Astrocyte (in vitro differentiated cells and primary cell): ENCODE results near the gene PPP1R12B. TPM values are rescaled to one million over a fixed set of nuclear protein-coding genes. Genes with fewer than 3 reads are reported as not detected.
"Not testable (repeated sequence)": the region's sequence is repeated elsewhere in the genome, so short reads cannot be mapped to it uniquely, and the experiment has no call there.

Experiments
- DNase-seq: peaks from one replicate; pipeline ENCODE4 v3.0.0-alpha.2; 2010; ENCODE audit warnings: low read depth
- FAIRE-seq: peaks from 2 replicates; lab custom pipeline; 2011; peaks lifted over from hg19 to GRCh38; lab: Jason Lieb, UNC
- H2AFZ ChIP-seq: 2 replicates; pipeline ENCODE4 v1.6.0; 2012; ENCODE audit warnings: low read depth, low read length, inconsistent platforms
- H3K27ac ChIP-seq: 2 replicates; pipeline ENCODE4 v1.5.1; 2011; ENCODE audit warnings: low read depth, low read length, inconsistent platforms
- H3K27me3 ChIP-seq: 2 replicates; pipeline ENCODE4 v1.6.0; 2011; ENCODE audit warnings: low read length, inconsistent platforms; ENCODE audit not compliant: insufficient read depth
- H3K36me3 ChIP-seq: 2 replicates; pipeline ENCODE4 v1.5.1; 2011; ENCODE audit warnings: low read length, inconsistent platforms; ENCODE audit not compliant: insufficient read depth
- H3K4me1 ChIP-seq: 2 replicates; pipeline ENCODE4 v1.5.1; 2011; ENCODE audit warnings: low read length, inconsistent platforms; ENCODE audit not compliant: insufficient read depth
- H3K4me2 ChIP-seq: 2 replicates; pipeline ENCODE4 v1.6.0; 2012; ENCODE audit warnings: low read length, inconsistent platforms
- H3K4me3 ChIP-seq: 2 replicates; pipeline ENCODE4 v1.5.1; 2011; ENCODE audit warnings: low read depth, mild to moderate bottlenecking, low read length, inconsistent platforms; ENCODE audit not compliant: insufficient read depth
- H3K79me2 ChIP-seq: 2 replicates; pipeline ENCODE4 v1.6.0; 2012; ENCODE audit warnings: mild to moderate bottlenecking, low read length, inconsistent platforms; ENCODE audit not compliant: insufficient read depth
- H3K9ac ChIP-seq: 2 replicates; pipeline ENCODE4 v1.6.0; 2012; ENCODE audit warnings: mild to moderate bottlenecking, low read length, inconsistent platforms
- H3K9me3 ChIP-seq: 2 replicates; pipeline ENCODE4 v1.5.1; 2012; ENCODE audit warnings: low read depth, mild to moderate bottlenecking, low read length, inconsistent platforms; ENCODE audit not compliant: insufficient read depth
- H4K20me1 ChIP-seq: 2 replicates; pipeline ENCODE4 v1.6.0; 2012; ENCODE audit warnings: low read length, inconsistent platforms; ENCODE audit not compliant: insufficient read depth
- H3K27ac Mint-ChIP-seq: one replicate; pipeline ENCODE4 v1.8.0; 2021; ENCODE audit warnings: mild to moderate bottlenecking, mixed read lengths; ENCODE audit not compliant: unreplicated experiment
- H3K27me3 Mint-ChIP-seq: one replicate; pipeline ENCODE4 v1.8.0; 2021; ENCODE audit warnings: low read depth, mixed read lengths; ENCODE audit not compliant: unreplicated experiment
- H3K36me3 Mint-ChIP-seq: one replicate; pipeline ENCODE4 v1.8.0; 2021; ENCODE audit warnings: low read depth, mixed read lengths; ENCODE audit not compliant: unreplicated experiment
- H3K4me1 Mint-ChIP-seq: one replicate; pipeline ENCODE4 v1.8.0; 2021; ENCODE audit warnings: low read depth, mixed read lengths; ENCODE audit not compliant: unreplicated experiment
- H3K4me3 Mint-ChIP-seq: one replicate; pipeline ENCODE4 v1.8.0; 2021; ENCODE audit warnings: mild to moderate bottlenecking, moderate library complexity, mixed read lengths; ENCODE audit not compliant: unreplicated experiment
- H3K9me3 Mint-ChIP-seq: one replicate; pipeline ENCODE4 v1.8.0; 2021; ENCODE audit warnings: mild to moderate bottlenecking, mixed read lengths; ENCODE audit not compliant: unreplicated experiment
- CTCF ChIP-seq: IDR thresholded peaks from 2 replicates; pipeline ENCODE4 v1.5.1; 2011; ENCODE audit warnings: low read depth, mild to moderate bottlenecking, inconsistent platforms, low read length, moderate library complexity; ENCODE audit not compliant: insufficient read depth
- EZH2 ChIP-seq: IDR thresholded peaks from 2 replicates; pipeline ENCODE4 v1.6.1; 2012; ENCODE audit warnings: mild to moderate bottlenecking, low read length, inconsistent platforms; ENCODE audit not compliant: insufficient read depth
- total RNA-seq: library from RNA; stranded (reverse); gene quantifications from 2 replicates; pipeline ENCODE4 v1.2.1, GENCODE V29; 2021

Gene PPP1R12B
- total RNA-seq, 1 donor from 2014 or later: 12.2 TPM

GRCh38 chr1:202547215-202547614 lies 198.7 kb downstream of the PPP1R12B start:
- Histone ChIP-seq H2AFZ (no peak overlapping the region), H3K79me2 (no peaks in the 10 kb centered on the region), H3K4me3 (no peak overlapping the region), H3K9me3 (no peaks in the 10 kb centered on the region), H3K27ac (no peak overlapping the region), H3K36me3 (no peaks in the 10 kb centered on the region), H3K4me2 (no peak overlapping the region), H4K20me1 (no peaks in the 10 kb centered on the region), H3K27me3 (no peaks in the 10 kb centered on the region), H3K9ac (no peak overlapping the region), H3K4me1 (no peaks in the 10 kb centered on the region)
- no peaks in the 10 kb centered on the region for H3K27me3 Mint-ChIP-seq
- no peak overlapping the region for H3K4me3 Mint-ChIP-seq
- DNase-seq (no peak), FAIRE-seq (no peak)
- H3K9me3 Mint-ChIP-seq: no peaks in the 10 kb centered on the region
- no peak for TF ChIP-seq CTCF
- no peak for TF ChIP-seq EZH2
- H3K4me1 Mint-ChIP-seq: peaks cover 11% of the 10 kb centered on the region
- no peak overlapping the region for H3K27ac Mint-ChIP-seq
- no peaks in the 10 kb centered on the region for H3K36me3 Mint-ChIP-seq

- H3K9ac ChIP-seq, H3K4me3 Mint-ChIP-seq, H3K4me3 ChIP-seq, H3K4me1 ChIP-seq, H3K27ac ChIP-seq, H4K20me1 ChIP-seq, H3K36me3 ChIP-seq, H3K27me3 Mint-ChIP-seq, H3K27ac Mint-ChIP-seq, H3K4me2 ChIP-seq, H3K36me3 Mint-ChIP-seq, DNase-seq, FAIRE-seq, H2AFZ ChIP-seq, H3K9me3 Mint-ChIP-seq, H3K9me3 ChIP-seq, H3K79me2 ChIP-seq, H3K27me3 ChIP-seq: not testable (repeated sequence)
- H3K4me1 Mint-ChIP-seq: peaks cover 19% of the 10 kb centered on the region
Observed at GRCh38 chr1:202550088-202550487, 201.6 kb downstream of the PPP1R12B start.

GRCh38 chr1:202551683-202552082 lies 203.2 kb downstream of the PPP1R12B start:
- no peak overlapping the region for H3K9ac ChIP-seq
- FAIRE-seq (no peak), DNase-seq (no peak)
- no peaks in the 10 kb centered on the region for H3K36me3 ChIP-seq
- H3K79me2 ChIP-seq: no peaks in the 10 kb centered on the region
- H3K9me3 ChIP-seq: no peaks in the 10 kb centered on the region
- Mint-ChIP-seq H3K4me3 (no peak overlapping the region), H3K4me1 (peaks cover 13% of the 10 kb centered on the region), H3K27ac (no peak overlapping the region), H3K36me3 (no peaks in the 10 kb centered on the region), H3K9me3 (no peaks in the 10 kb centered on the region), H3K27me3 (no peaks in the 10 kb centered on the region)
- H4K20me1 ChIP-seq: no peaks in the 10 kb centered on the region
- no peaks in the 10 kb centered on the region for H3K4me1 ChIP-seq
- no peak for TF ChIP-seq EZH2
- no peak for TF ChIP-seq CTCF
- H3K4me3 ChIP-seq: no peak overlapping the region
- H3K4me2 ChIP-seq: no peak overlapping the region
- H3K27me3 ChIP-seq: no peaks in the 10 kb centered on the region
- no peak overlapping the region for H2AFZ ChIP-seq
- H3K27ac ChIP-seq: no peak overlapping the region

GRCh38 chr1:202552615-202553014 lies 204.1 kb downstream of the PPP1R12B start:
- H3K36me3 ChIP-seq, H3K79me2 ChIP-seq, H3K4me3 Mint-ChIP-seq, H3K9ac ChIP-seq, H3K27me3 ChIP-seq, H3K4me3 ChIP-seq, H4K20me1 ChIP-seq, H3K9me3 Mint-ChIP-seq, FAIRE-seq, H3K27ac ChIP-seq, H3K4me1 ChIP-seq, H3K36me3 Mint-ChIP-seq, H3K27me3 Mint-ChIP-seq, H2AFZ ChIP-seq, H3K27ac Mint-ChIP-seq, DNase-seq, H3K9me3 ChIP-seq, H3K4me2 ChIP-seq: not testable (repeated sequence)
- H3K4me1 Mint-ChIP-seq: peaks cover 13% of the 10 kb centered on the region

GRCh38 chr1:202553078-202553477 lies 204.6 kb downstream of the PPP1R12B start:
- H4K20me1 ChIP-seq, H3K27ac ChIP-seq, H3K9me3 ChIP-seq, H2AFZ ChIP-seq, H3K79me2 ChIP-seq, FAIRE-seq, DNase-seq, H3K27me3 Mint-ChIP-seq, H3K4me2 ChIP-seq, H3K4me3 Mint-ChIP-seq, H3K9ac ChIP-seq, H3K9me3 Mint-ChIP-seq, H3K36me3 ChIP-seq, H3K4me1 ChIP-seq, H3K27me3 ChIP-seq, H3K27ac Mint-ChIP-seq, H3K36me3 Mint-ChIP-seq, H3K4me3 ChIP-seq: not testable (repeated sequence)
- H3K4me1 Mint-ChIP-seq: peaks cover 13% of the 10 kb centered on the region
